H9 (cell line): ENCODE results near the gene SPSB3. TPM values are rescaled to one million over a fixed set of nuclear protein-coding genes. Genes with fewer than 3 reads are reported as not detected.

Experiments
- DNase-seq: peaks from one replicate; pipeline ENCODE4 v3.0.0-alpha.2; 2017
- H2AFZ ChIP-seq: one replicate; pipeline ENCODE4 v1.6.1; 2013; ENCODE audit warnings: mild to moderate bottlenecking, low read length, control low read depth, moderate library complexity
- H2AK5ac ChIP-seq: 2 replicates; pipeline ENCODE4 v1.6.1; 2013; ENCODE audit warnings: low read length, control low read depth, mixed read lengths; ENCODE audit not compliant: insufficient read length
- H2BK120ac ChIP-seq: one replicate; pipeline ENCODE4 v1.6.1; 2013; ENCODE audit warnings: low read depth, mild to moderate bottlenecking, low read length, control low read depth, inconsistent platforms; ENCODE audit not compliant: poor library complexity, severe bottlenecking
- H2BK12ac ChIP-seq: 2 replicates; pipeline ENCODE4 v1.6.1; 2013; ENCODE audit warnings: low read length, control low read depth, mixed read lengths, low read depth; ENCODE audit not compliant: insufficient read length
- H2BK15ac ChIP-seq: 2 replicates; pipeline ENCODE4 v1.6.1; 2013; ENCODE audit warnings: low read depth, low read length, control low read depth
- H2BK20ac ChIP-seq: one replicate; pipeline ENCODE4 v1.6.1; 2013; ENCODE audit warnings: low read depth, mild to moderate bottlenecking, low read length, control low read depth, inconsistent platforms; ENCODE audit not compliant: poor library complexity, severe bottlenecking
- H2BK5ac ChIP-seq: 2 replicates; pipeline ENCODE4 v1.6.1; 2013; ENCODE audit warnings: low read length, control low read depth, mixed read lengths; ENCODE audit not compliant: insufficient read length
- H3K14ac ChIP-seq: 2 replicates; pipeline ENCODE4 v1.6.1; 2013; ENCODE audit warnings: low read length, control low read depth; ENCODE audit not compliant: insufficient read depth
- H3K18ac ChIP-seq: 2 replicates; pipeline ENCODE4 v1.6.1; 2013; ENCODE audit warnings: low read depth, mild to moderate bottlenecking, mixed read lengths, low read length, control low read depth; ENCODE audit not compliant: insufficient read length
- H3K23ac ChIP-seq: 2 replicates; pipeline ENCODE4 v1.6.1; 2013; ENCODE audit warnings: low read length, control low read depth, mixed read lengths, low read depth; ENCODE audit not compliant: insufficient read length
- H3K23me2 ChIP-seq: 2 replicates; pipeline ENCODE4 v1.6.1; 2013; ENCODE audit warnings: low read depth, mild to moderate bottlenecking, mixed read lengths, low read length, control low read depth; ENCODE audit not compliant: insufficient read length, poor library complexity, severe bottlenecking
- H3K27ac ChIP-seq: 2 replicates; pipeline ENCODE4 v1.5.1; 2013; ENCODE audit warnings: low read length, control low read depth, mixed read lengths, low read depth; ENCODE audit not compliant: insufficient read length
- H3K27me3 ChIP-seq: 2 replicates; pipeline ENCODE4 v1.6.1; 2013; ENCODE audit warnings: low read length, control low read depth, inconsistent platforms; ENCODE audit not compliant: insufficient read depth
- H3K4ac ChIP-seq: 2 replicates; pipeline ENCODE4 v1.6.1; 2013; ENCODE audit warnings: low read depth, mild to moderate bottlenecking, control low read depth, inconsistent platforms, low read length, moderate library complexity
- H3K4me1 ChIP-seq: 2 replicates; pipeline ENCODE4 v1.6.1; 2013; ENCODE audit warnings: low read length, control low read depth, inconsistent platforms; ENCODE audit not compliant: insufficient read depth
- H3K4me2 ChIP-seq: 2 replicates; pipeline ENCODE4 v1.6.1; 2013; ENCODE audit warnings: low read length, control low read depth, mixed read lengths; ENCODE audit not compliant: insufficient read length, insufficient read depth
- H3K56ac ChIP-seq: 2 replicates; pipeline ENCODE4 v1.6.1; 2013; ENCODE audit warnings: low read depth, mild to moderate bottlenecking, mixed read lengths, low read length, control low read depth; ENCODE audit not compliant: insufficient read length
- H3K79me1 ChIP-seq: 2 replicates; pipeline ENCODE4 v1.6.1; 2013; ENCODE audit warnings: low read depth, mild to moderate bottlenecking, moderate library complexity, low read length, control low read depth, inconsistent platforms; ENCODE audit not compliant: insufficient read depth, poor library complexity, severe bottlenecking
- H3K79me2 ChIP-seq: 2 replicates; pipeline ENCODE4 v1.6.1; 2013; ENCODE audit warnings: low read length, control low read depth, inconsistent platforms; ENCODE audit not compliant: insufficient read depth
- H3K9ac ChIP-seq: 2 replicates; pipeline ENCODE4 v1.6.1; 2013; ENCODE audit warnings: low read length, control low read depth, mixed read lengths; ENCODE audit not compliant: insufficient read length; ENCODE audit errors: extremely low read depth
- H3K9me3 ChIP-seq: one replicate; pipeline ENCODE4 v1.6.1; 2013; ENCODE audit warnings: low read depth, low read length, inconsistent platforms; ENCODE audit not compliant: control insufficient read depth
- H3T11ph ChIP-seq: one replicate; pipeline ENCODE4 v1.6.1; 2013; ENCODE audit warnings: mild to moderate bottlenecking, low read length, control low read depth, inconsistent platforms
- H4K20me1 ChIP-seq: one replicate; pipeline ENCODE4 v1.6.1; 2013; ENCODE audit not compliant: control insufficient read depth, insufficient read length, insufficient read depth
- H4K5ac ChIP-seq: 2 replicates; pipeline ENCODE4 v1.6.1; 2013; ENCODE audit warnings: low read depth, mild to moderate bottlenecking, mixed read lengths, low read length, control low read depth; ENCODE audit not compliant: insufficient read length
- H4K8ac ChIP-seq: replicated peaks from 2 replicates; pipeline ENCODE4 v1.6.1; 2013; ENCODE audit warnings: low read length, control low read depth, mixed read lengths, low read depth; ENCODE audit not compliant: insufficient read length
- H4K91ac ChIP-seq: 2 replicates; pipeline ENCODE4 v1.6.1; 2013; ENCODE audit warnings: low read depth, mild to moderate bottlenecking, moderate library complexity, mixed read lengths, low read length, control low read depth; ENCODE audit not compliant: insufficient read length
- H3K27ac Mint-ChIP-seq, 3 experiments: 2 replicates in 2 of 3; 3 replicates in 1 of 3; pipeline ENCODE4 v1.8.0; 2020 to 2021; ENCODE audit warnings: mixed read lengths in 3 of 3, mild to moderate bottlenecking in 1 of 3, moderate library complexity in 1 of 3
- H3K27me3 Mint-ChIP-seq: 2 replicates; pipeline ENCODE4 v1.8.0; 2021; ENCODE audit warnings: low read depth, mild to moderate bottlenecking, moderate library complexity, mixed read lengths
- H3K36me3 Mint-ChIP-seq, 3 experiments: 2 replicates in 2 of 3; 3 replicates in 1 of 3; pipeline ENCODE4 v1.8.0; 2020 to 2021; ENCODE audit warnings: low read depth in 3 of 3, mixed read lengths in 3 of 3; ENCODE audit not compliant: insufficient read depth in 1 of 3
- H3K4me1 Mint-ChIP-seq, 2 experiments: 2 replicates each; pipeline ENCODE4 v1.8.0; 2020; ENCODE audit warnings: mixed read lengths in 2 of 2
- H3K4me3 Mint-ChIP-seq, 2 experiments: 2 replicates in 1 of 2; 3 replicates in 1 of 2; pipeline ENCODE4 v1.8.0; 2020 to 2021; ENCODE audit warnings: mild to moderate bottlenecking in 2 of 2, mixed read lengths in 2 of 2, moderate library complexity in 1 of 2
- H3K9me3 Mint-ChIP-seq, 2 experiments: 2 replicates in 1 of 2; 3 replicates in 1 of 2; pipeline ENCODE4 v1.8.0; 2020; ENCODE audit warnings: mild to moderate bottlenecking in 2 of 2, mixed read lengths in 2 of 2, moderate library complexity in 1 of 2
- CTCF ChIP-seq: fragments of 200-600 bp; sonication (generic); conservative IDR thresholded peaks from 3 replicates; pipeline ENCODE4 v1.8.0; 2021; ENCODE audit warnings: antibody characterized with exemption, mild to moderate bottlenecking
- WGBS: extraction: QIAGEN DNeasy Blood & Tissue Kit; methylation state at CpG from one replicate; pipeline ENCODE4 v1.1.7; 2013; ENCODE audit warnings: missing lambda C conversion rate, low lambda C conversion rate, mixed read lengths; ENCODE audit not compliant: insufficient read length; ENCODE audit errors: extremely low coverage; 5-methylcytosine and 5-hydroxymethylcytosine counted together
- total RNA-seq: library from RNA; stranded (reverse); gene quantifications from 2 replicates; pipeline ENCODE4 v1.2.1, GENCODE V29; 2021

SPSB3 gene
- total RNA-seq, 1 experiment from 2014 or later = 19.9 TPM

DNA sequence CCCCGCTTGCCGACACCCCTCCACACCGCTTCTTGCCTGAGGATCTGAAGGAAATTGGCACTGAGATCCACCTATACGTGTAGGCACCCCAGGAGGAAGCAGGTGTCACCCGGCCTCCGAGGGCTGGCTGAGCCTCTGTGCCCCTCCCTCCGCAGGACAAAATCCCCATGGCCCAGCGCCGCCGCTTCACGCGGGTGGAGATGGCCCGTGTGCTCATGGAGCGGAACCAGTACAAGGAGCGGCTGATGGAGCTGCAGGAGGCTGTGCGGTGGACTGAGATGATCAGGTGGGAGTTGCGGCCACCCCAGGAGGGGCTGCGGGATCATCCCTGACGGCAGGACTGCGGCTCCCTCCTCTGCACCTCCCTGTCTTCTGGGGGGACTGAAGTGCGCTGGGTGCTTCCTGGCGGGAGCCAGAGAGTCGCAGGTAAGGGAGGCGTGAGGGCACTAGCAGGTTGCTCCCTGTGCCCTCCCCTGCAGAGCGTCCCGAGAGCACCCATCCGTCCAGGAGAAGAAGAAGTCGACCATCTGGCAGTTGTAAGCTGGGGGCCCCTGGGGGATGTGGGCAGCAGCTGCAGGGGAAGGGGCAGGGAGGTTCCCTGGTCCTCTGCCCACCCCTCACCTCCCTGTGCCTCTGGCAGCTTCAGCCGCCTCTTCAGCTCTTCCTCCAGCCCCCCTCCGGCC, 20.0 kb downstream of the SPSB3 start:
- H3K9me3 Mint-ChIP-seq = no peaks in the 10 kb centered on the region
- H3K4ac ChIP-seq = no peak overlapping the region
- H2BK20ac ChIP-seq = no peak overlapping the region
- no peak overlapping the region for H4K91ac ChIP-seq
- no peak overlapping the region for H2BK120ac ChIP-seq
- no CpG with 5 or more reads among the region's 30 CpGs for WGBS
- H3K27me3 ChIP-seq = no peaks in the 10 kb centered on the region
- H3T11ph ChIP-seq = no peak overlapping the region
- H3K23me2 ChIP-seq = peaks cover 3% of the 10 kb centered on the region
- no peak overlapping the region for H3K23ac ChIP-seq
- H3K9me3 ChIP-seq = no peaks in the 10 kb centered on the region
- TF ChIP-seq CTCF = no peak
- no peak overlapping the region for H2BK12ac ChIP-seq
- H3K18ac ChIP-seq = no peak overlapping the region
- H3K27ac Mint-ChIP-seq = no peak overlapping the region; a peak in 1 of 7 replicates
- no peak overlapping the region for H3K27ac ChIP-seq
- H4K20me1 ChIP-seq = no peaks in the 10 kb centered on the region
- no peak overlapping the region for H2AFZ ChIP-seq
- H3K56ac ChIP-seq = no peak overlapping the region
- no peaks in the 10 kb centered on the region for H3K79me1 ChIP-seq
- no peaks in the 10 kb centered on the region for H3K27me3 Mint-ChIP-seq
- peaks cover 7 to 28% (median 16%) of the 10 kb centered on the region in 3 experiments; a peak in 6 of 7 replicates for H3K36me3 Mint-ChIP-seq
- H4K8ac ChIP-seq = no peak overlapping the region
- no peak overlapping the region for H3K14ac ChIP-seq
- H3K4me1 Mint-ChIP-seq = no peaks in the 10 kb centered on the region
- no peak overlapping the region for H4K5ac ChIP-seq
- no peak overlapping the region; a peak in 1 of 5 replicates for H3K4me3 Mint-ChIP-seq
- no peak overlapping the region for H2AK5ac ChIP-seq
- H3K9ac ChIP-seq = no peak overlapping the region
- no peak overlapping the region for H3K4me2 ChIP-seq
- no peak for DNase-seq
- no peaks in the 10 kb centered on the region for H3K4me1 ChIP-seq
- no peak overlapping the region for H2BK5ac ChIP-seq
- H3K79me2 ChIP-seq = no peaks in the 10 kb centered on the region
- H2BK15ac ChIP-seq = no peak overlapping the region
